ENCODE results near the gene EXOC4. TPM values are rescaled to one million over a fixed set of nuclear protein-coding genes. Genes with fewer than 3 reads are reported as not detected.

The EXOC4 gene
- total RNA-seq, 1 experiment from 2014 or later: 111 TPM

- H3K9ac ChIP-seq (ENCODE audit: low read length): no peak overlapping the region
- DNase-seq: no peak
- no peaks in the 10 kb centered on the region for H3K4me1 ChIP-seq (ENCODE audit: low read length)
- H3K36me3 ChIP-seq (ENCODE audit: insufficient read depth, low read length): no peaks in the 10 kb centered on the region
- no peak overlapping the region for H3K4me3 ChIP-seq (ENCODE audit: low read length)
- H3K79me2 ChIP-seq (ENCODE audit: low read length): peaks cover 20% of the 10 kb centered on the region
- H3K4me2 ChIP-seq (ENCODE audit: low read depth, low read length, poor library complexity, severe bottlenecking): no peak overlapping the region
- no peaks in the 10 kb centered on the region for H4K20me1 ChIP-seq (ENCODE audit: insufficient read depth, low read depth, low read length)
- no peak overlapping the region for H3K27ac ChIP-seq (ENCODE audit: low read length)
- H2AFZ ChIP-seq (ENCODE audit: low read length): no peak overlapping the region
- H3K27me3 ChIP-seq (ENCODE audit: low read length): no peaks in the 10 kb centered on the region
- no peaks in the 10 kb centered on the region for H3K9me3 ChIP-seq (ENCODE audit: low read length)
- H3K9me2 ChIP-seq (replicated peaks; ENCODE audit: insufficient read depth, low read length): no peaks in the 10 kb centered on the region
Observed at GRCh38 chr7:133348250-133348649, 95.4 kb downstream of the EXOC4 start.

DNA sequence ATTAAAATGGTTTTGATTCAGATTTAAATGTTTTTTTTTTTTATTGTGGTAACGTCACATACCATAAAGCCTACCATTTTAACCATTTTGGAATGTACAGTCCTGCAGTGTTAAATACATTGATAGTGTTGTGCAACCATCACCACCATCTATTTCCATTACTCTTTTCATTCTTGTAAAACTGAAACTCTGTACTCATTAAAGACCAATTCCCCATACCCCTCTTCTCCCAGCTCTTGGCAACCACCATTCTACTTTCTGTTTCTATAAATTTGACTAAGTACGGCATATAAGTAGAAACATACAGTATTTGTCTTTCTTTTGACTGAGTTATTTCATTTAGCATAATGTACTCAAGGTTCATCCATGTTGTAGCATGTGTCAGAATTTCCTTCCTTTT is 96.2 kb downstream of the EXOC4 start:
- Histone ChIP-seq H2AFZ (ENCODE audit: low read length) (no peak overlapping the region), H3K9me3 (ENCODE audit: low read length) (no peaks in the 10 kb centered on the region), H4K20me1 (ENCODE audit: insufficient read depth, low read depth, low read length) (no peaks in the 10 kb centered on the region), H3K27me3 (ENCODE audit: low read length) (no peaks in the 10 kb centered on the region), H3K27ac (ENCODE audit: low read length) (no peak overlapping the region), H3K4me2 (ENCODE audit: low read depth, low read length, poor library complexity, severe bottlenecking) (no peak overlapping the region), H3K4me1 (ENCODE audit: low read length) (no peaks in the 10 kb centered on the region), H3K9me2 (replicated peaks; ENCODE audit: insufficient read depth, low read length) (no peaks in the 10 kb centered on the region), H3K9ac (ENCODE audit: low read length) (no peak overlapping the region), H3K4me3 (ENCODE audit: low read length) (no peak overlapping the region), H3K79me2 (ENCODE audit: low read length) (peaks cover 25% of the 10 kb centered on the region), H3K36me3 (ENCODE audit: insufficient read depth, low read length) (no peaks in the 10 kb centered on the region)
- no peak for DNase-seq

DNA sequence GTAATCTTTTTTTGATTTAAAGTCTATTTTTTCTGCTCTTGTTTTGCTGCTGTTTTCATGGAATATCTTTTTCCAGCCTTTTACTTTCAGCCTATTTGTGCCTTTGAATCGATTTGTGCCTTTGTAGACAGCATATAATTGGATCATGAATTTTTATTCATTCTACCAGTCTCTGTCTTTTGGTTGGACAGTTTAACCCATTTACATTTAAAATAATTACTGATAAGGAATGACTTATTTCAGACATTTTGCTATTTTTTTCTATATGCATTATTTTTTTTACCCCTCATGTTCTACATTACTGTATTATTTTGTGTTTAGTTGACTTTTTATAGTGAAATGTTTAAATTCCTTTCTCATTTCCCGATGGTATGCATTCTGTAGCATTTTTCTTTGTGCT is 99.6 kb downstream of the EXOC4 start:
- Histone ChIP-seq H3K4me3 (ENCODE audit: low read length) (no peak overlapping the region), H3K9me2 (replicated peaks; ENCODE audit: insufficient read depth, low read length) (no peaks in the 10 kb centered on the region), H3K36me3 (ENCODE audit: insufficient read depth, low read length) (no peaks in the 10 kb centered on the region), H4K20me1 (ENCODE audit: insufficient read depth, low read depth, low read length) (no peaks in the 10 kb centered on the region), H3K9ac (ENCODE audit: low read length) (no peak overlapping the region), H3K27me3 (ENCODE audit: low read length) (no peaks in the 10 kb centered on the region), H3K27ac (ENCODE audit: low read length) (no peak overlapping the region), H3K79me2 (ENCODE audit: low read length) (peaks cover 32% of the 10 kb centered on the region), H2AFZ (ENCODE audit: low read length) (no peak overlapping the region), H3K4me1 (ENCODE audit: low read length) (no peaks in the 10 kb centered on the region), H3K9me3 (ENCODE audit: low read length) (no peaks in the 10 kb centered on the region), H3K4me2 (ENCODE audit: low read depth, low read length, poor library complexity, severe bottlenecking) (no peak overlapping the region)
- DNase-seq: no peak

- no peaks in the 10 kb centered on the region for H3K27me3 ChIP-seq (ENCODE audit: low read length)
- H3K4me2 ChIP-seq (ENCODE audit: low read depth, low read length, poor library complexity, severe bottlenecking): no peak overlapping the region
- H4K20me1 ChIP-seq (ENCODE audit: insufficient read depth, low read depth, low read length): no peaks in the 10 kb centered on the region
- no peaks in the 10 kb centered on the region for H3K9me2 ChIP-seq (replicated peaks; ENCODE audit: insufficient read depth, low read length)
- no peak overlapping the region for H2AFZ ChIP-seq (ENCODE audit: low read length)
- DNase-seq: no peak
- no peaks in the 10 kb centered on the region for H3K4me1 ChIP-seq (ENCODE audit: low read length)
- H3K79me2 ChIP-seq (ENCODE audit: low read length): peaks cover 32% of the 10 kb centered on the region
- H3K27ac ChIP-seq (ENCODE audit: low read length): no peak overlapping the region
- H3K9me3 ChIP-seq (ENCODE audit: low read length): no peaks in the 10 kb centered on the region
- no peak overlapping the region for H3K9ac ChIP-seq (ENCODE audit: low read length)
- no peak overlapping the region for H3K4me3 ChIP-seq (ENCODE audit: low read length)
- no peaks in the 10 kb centered on the region for H3K36me3 ChIP-seq (ENCODE audit: insufficient read depth, low read length)
Observed at GRCh38 chr7:133353775-133354174, 100.9 kb downstream of the EXOC4 start.

DNA sequence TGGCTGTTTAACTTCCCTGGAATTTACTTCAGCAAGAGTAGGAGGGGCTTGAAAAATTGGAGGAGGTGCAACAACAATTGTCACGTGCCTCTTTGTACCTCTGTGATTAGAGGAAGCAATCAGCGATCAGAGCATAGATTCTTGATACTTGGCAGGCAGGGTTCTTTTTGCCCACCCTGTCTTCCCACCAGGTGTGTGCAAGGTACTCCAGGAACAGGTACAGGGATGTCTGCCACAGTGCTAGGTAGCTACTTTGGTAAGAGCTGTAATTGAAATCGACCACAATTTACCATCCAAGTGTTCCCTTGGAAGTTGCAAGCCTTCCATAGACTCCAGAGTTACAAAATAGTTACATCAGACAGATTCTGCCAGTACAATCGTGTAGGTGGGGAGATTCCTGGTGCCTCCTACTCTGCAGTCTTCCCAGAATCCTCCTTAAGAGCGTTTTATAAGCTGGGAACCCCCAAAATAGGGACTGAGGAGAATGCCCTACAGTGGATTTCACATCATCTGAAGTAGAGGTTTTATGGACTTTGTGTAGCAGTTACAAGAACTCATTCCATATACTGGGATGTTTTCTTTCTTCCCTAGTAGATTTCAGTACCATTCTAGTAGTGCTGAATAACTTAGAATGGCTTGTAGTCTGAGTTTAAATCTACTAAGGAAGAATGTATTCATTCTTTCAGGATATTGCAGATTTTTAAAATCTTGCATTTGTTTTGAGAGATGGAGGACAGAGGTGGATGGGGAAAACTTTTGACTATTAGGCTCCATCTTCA is 101.9 kb downstream of the EXOC4 start:
- Histone ChIP-seq H3K4me3 (ENCODE audit: low read length) (no peak overlapping the region), H3K9me3 (ENCODE audit: low read length) (no peaks in the 10 kb centered on the region), H3K79me2 (ENCODE audit: low read length) (peaks cover 27% of the 10 kb centered on the region), H3K9me2 (replicated peaks; ENCODE audit: insufficient read depth, low read length) (no peaks in the 10 kb centered on the region), H3K4me1 (ENCODE audit: low read length) (no peaks in the 10 kb centered on the region), H2AFZ (ENCODE audit: low read length) (no peak overlapping the region), H3K9ac (ENCODE audit: low read length) (no peak overlapping the region), H3K36me3 (ENCODE audit: insufficient read depth, low read length) (no peaks in the 10 kb centered on the region), H4K20me1 (ENCODE audit: insufficient read depth, low read depth, low read length) (no peaks in the 10 kb centered on the region), H3K4me2 (ENCODE audit: low read depth, low read length, poor library complexity, severe bottlenecking) (no peak overlapping the region), H3K27ac (ENCODE audit: low read length) (no peak overlapping the region), H3K27me3 (ENCODE audit: low read length) (no peaks in the 10 kb centered on the region)
- DNase-seq: no peak

- Histone ChIP-seq H3K4me2 (ENCODE audit: low read depth, low read length, poor library complexity, severe bottlenecking) (no peak overlapping the region), H3K9me2 (replicated peaks; ENCODE audit: insufficient read depth, low read length) (no peaks in the 10 kb centered on the region), H3K9ac (ENCODE audit: low read length) (no peak overlapping the region)
Observed at GRCh38 chr7:133355325-133355708, 102.4 kb downstream of the EXOC4 start.

GRCh38 chr7:133355822-133356221 is 102.9 kb downstream of the EXOC4 start:
- H3K4me2 ChIP-seq (ENCODE audit: low read depth, low read length, poor library complexity, severe bottlenecking): no peak overlapping the region
- no peak overlapping the region for H3K27ac ChIP-seq (ENCODE audit: low read length)
- H3K9ac ChIP-seq (ENCODE audit: low read length): no peak overlapping the region
- no peak overlapping the region for H3K4me3 ChIP-seq (ENCODE audit: low read length)
- H3K9me3 ChIP-seq (ENCODE audit: low read length): no peaks in the 10 kb centered on the region
- no peaks in the 10 kb centered on the region for H3K36me3 ChIP-seq (ENCODE audit: insufficient read depth, low read length)
- H3K27me3 ChIP-seq (ENCODE audit: low read length): no peaks in the 10 kb centered on the region
- H3K4me1 ChIP-seq (ENCODE audit: low read length): no peaks in the 10 kb centered on the region
- H3K9me2 ChIP-seq (replicated peaks; ENCODE audit: insufficient read depth, low read length): no peaks in the 10 kb centered on the region
- H4K20me1 ChIP-seq (ENCODE audit: insufficient read depth, low read depth, low read length): no peaks in the 10 kb centered on the region
- DNase-seq: no peak
- H3K79me2 ChIP-seq (ENCODE audit: low read length): peaks cover 22% of the 10 kb centered on the region
- no peak overlapping the region for H2AFZ ChIP-seq (ENCODE audit: low read length)

More at GRCh38 chr7:133355325-133355708, 102.4 kb downstream of the EXOC4 start:
- no peaks in the 10 kb centered on the region for H3K4me1 ChIP-seq (ENCODE audit: low read length)
- DNase-seq: no peak
- H3K9me3 ChIP-seq (ENCODE audit: low read length): no peaks in the 10 kb centered on the region
- H3K36me3 ChIP-seq (ENCODE audit: insufficient read depth, low read length): no peaks in the 10 kb centered on the region
- H3K79me2 ChIP-seq (ENCODE audit: low read length): peaks cover 24% of the 10 kb centered on the region
- no peaks in the 10 kb centered on the region for H3K27me3 ChIP-seq (ENCODE audit: low read length)
- H4K20me1 ChIP-seq (ENCODE audit: insufficient read depth, low read depth, low read length): no peaks in the 10 kb centered on the region
- H2AFZ ChIP-seq (ENCODE audit: low read length): no peak overlapping the region
- no peak overlapping the region for H3K27ac ChIP-seq (ENCODE audit: low read length)
- no peak overlapping the region for H3K4me3 ChIP-seq (ENCODE audit: low read length)

DNA sequence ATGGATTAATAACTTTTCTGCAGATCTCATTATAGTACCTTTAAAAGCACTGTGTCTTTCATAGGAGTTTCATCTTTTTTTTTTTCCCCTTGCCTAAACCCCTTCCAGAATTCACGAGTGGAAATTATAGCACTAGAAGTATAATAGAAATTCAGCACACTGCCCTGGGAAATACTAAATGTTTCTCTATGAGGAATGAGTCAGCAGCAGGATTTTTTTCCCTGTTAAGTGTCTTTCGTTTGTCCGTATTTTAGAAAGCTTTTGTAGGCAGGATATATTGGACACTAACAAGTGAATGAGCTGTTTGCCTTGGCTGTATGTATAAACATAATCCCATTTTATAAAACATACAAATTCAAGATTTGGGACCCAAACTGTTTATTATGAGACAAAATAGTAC is 105.8 kb downstream of the EXOC4 start:
- DNase-seq: no peak
- H3K79me2 ChIP-seq (ENCODE audit: low read length): peaks cover 11% of the 10 kb centered on the region; the same call in 1 of the 2 replicates
- no peaks in the 10 kb centered on the region for H3K36me3 ChIP-seq (ENCODE audit: insufficient read depth, low read length)
- no peaks in the 10 kb centered on the region for H3K27me3 ChIP-seq (ENCODE audit: low read length)
- H3K9ac ChIP-seq (ENCODE audit: low read length): no peak overlapping the region
- H3K4me3 ChIP-seq (ENCODE audit: low read length): no peak overlapping the region
- no peak overlapping the region for H2AFZ ChIP-seq (ENCODE audit: low read length)
- no peak overlapping the region for H3K4me2 ChIP-seq (ENCODE audit: low read depth, low read length, poor library complexity, severe bottlenecking)
- H3K9me2 ChIP-seq (replicated peaks; ENCODE audit: insufficient read depth, low read length): no peaks in the 10 kb centered on the region
- H4K20me1 ChIP-seq (ENCODE audit: insufficient read depth, low read depth, low read length): no peaks in the 10 kb centered on the region
- no peak overlapping the region for H3K27ac ChIP-seq (ENCODE audit: low read length)
- no peaks in the 10 kb centered on the region for H3K4me1 ChIP-seq (ENCODE audit: low read length)
- H3K9me3 ChIP-seq (ENCODE audit: low read length): no peaks in the 10 kb centered on the region

All from Karpas-422 (cell line).